Colonic mucosa (tissue), 4 donors: ENCODE measurements around the gene FAM234A. TPM values are rescaled to one million over a fixed set of nuclear protein-coding genes. Genes with fewer than 3 reads are reported as not detected.

ENCODE experiments used
- DNase-seq: peaks from one replicate; pipeline ENCODE4 v3.0.0-alpha.2; 2020
- H3K27ac ChIP-seq: fragments of 200-600 bp; one replicate; pipeline ENCODE4 v1.8.0; 2021
- H3K27me3 ChIP-seq: fragments of 200-600 bp; one replicate; pipeline ENCODE4 v1.8.0; 2021
- H3K36me3 ChIP-seq: fragments of 200-600 bp; one replicate; pipeline ENCODE4 v1.8.0; 2021
- H3K4me1 ChIP-seq: fragments of 200-600 bp; one replicate; pipeline ENCODE4 v1.8.0; 2021; ENCODE audit warnings: mild to moderate bottlenecking
- H3K4me3 ChIP-seq: fragments of 200-600 bp; one replicate; pipeline ENCODE4 v1.8.0; 2021
- H3K9ac ChIP-seq, 2 donors: one replicate each; pipeline ENCODE4 v1.7.0; 2013; ENCODE audit warnings: control low read depth in 2 of 2, low read depth in 2 of 2, low read length in 2 of 2
- H3K9me3 ChIP-seq: fragments of 200-600 bp; one replicate; pipeline ENCODE4 v1.8.0; 2021
- intact Hi-C: fragments of 100-400 bp; cut with DNase I; formaldehyde crosslinking; loops from one replicate; pipeline ENCODE4 v1.14.1; 2022
- total RNA-seq, 2 donors: library from RNA; stranded (reverse); fragmentation: NEBNext Ultra II Directional in 1 of 2; extraction: Animal tissue kit (Norgen Biotek cat#: 25700) in 1 of 2; gene quantifications; one replicate each; pipeline ENCODE4 v1.2.1, GENCODE V29; 2021
- TF ChIP-seq, protein P1 (sequence below): fragments of 200-600 bp; IDR thresholded peaks from one replicate; pipeline ENCODE4 v1.8.0; 2022; ENCODE audit warnings: antibody characterized with exemption, mild to moderate bottlenecking
- donor health status: healthy.
- donor health status: DM: no; HTN: no; CAD: no.
- donor health status: DM: no; HTN: no; CAD: no.

FAM234A gene
- total RNA-seq, 2 donors from 2014 or later, result 105 to 124 TPM

DNA sequence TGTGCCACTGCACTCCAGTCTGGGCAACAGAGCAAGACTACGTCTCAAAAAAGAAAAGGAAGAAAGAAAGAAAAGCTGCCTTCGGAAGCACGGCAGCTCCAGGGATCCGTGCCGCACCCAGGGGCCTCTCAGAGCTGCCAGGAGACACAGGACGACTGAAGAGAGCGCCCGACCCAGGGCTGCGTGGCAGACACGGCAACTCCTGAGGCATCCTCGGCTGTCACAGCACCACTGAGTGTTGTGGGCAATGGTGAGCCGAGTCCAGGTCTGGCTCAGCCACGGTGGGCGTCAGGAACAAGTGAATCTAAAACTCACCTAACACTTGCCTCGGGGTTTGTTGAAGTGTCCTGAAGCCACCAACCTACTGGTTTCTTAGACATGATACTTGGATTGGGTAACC, 77.1 kb downstream of the FAM234A start:
- intact Hi-C loops, result no loop called here

DNA sequence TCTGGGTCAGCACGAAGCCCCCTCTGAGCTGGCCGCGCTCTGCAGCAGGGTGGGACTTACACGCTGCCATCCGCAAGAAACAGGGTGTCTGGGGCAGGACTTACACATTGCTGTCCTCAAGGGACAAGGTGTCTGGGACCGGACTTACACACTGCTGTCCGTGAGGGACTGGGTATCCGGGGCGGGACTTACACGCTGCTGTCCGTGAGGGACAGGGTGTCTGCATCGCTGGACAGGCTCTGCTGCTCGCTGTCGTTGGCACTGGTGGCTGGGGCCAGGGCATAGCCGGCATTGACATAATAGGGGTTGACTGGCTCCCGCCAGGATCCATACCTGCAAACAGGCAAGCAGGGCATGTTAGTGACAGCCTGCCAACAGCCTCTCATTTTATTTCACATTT, 79.7 kb downstream of the FAM234A start:
- DNase-seq, result no peak
- H3K36me3 ChIP-seq, result peaks cover 8% of the 10 kb centered on the region
- H3K27me3 ChIP-seq, result no peaks in the 10 kb centered on the region
- intact Hi-C loops, result no loop called here
- no peaks in the 10 kb centered on the region for H3K9me3 ChIP-seq
- H3K4me3 ChIP-seq, result no peak overlapping the region
- TF ChIP-seq, protein P1, sequence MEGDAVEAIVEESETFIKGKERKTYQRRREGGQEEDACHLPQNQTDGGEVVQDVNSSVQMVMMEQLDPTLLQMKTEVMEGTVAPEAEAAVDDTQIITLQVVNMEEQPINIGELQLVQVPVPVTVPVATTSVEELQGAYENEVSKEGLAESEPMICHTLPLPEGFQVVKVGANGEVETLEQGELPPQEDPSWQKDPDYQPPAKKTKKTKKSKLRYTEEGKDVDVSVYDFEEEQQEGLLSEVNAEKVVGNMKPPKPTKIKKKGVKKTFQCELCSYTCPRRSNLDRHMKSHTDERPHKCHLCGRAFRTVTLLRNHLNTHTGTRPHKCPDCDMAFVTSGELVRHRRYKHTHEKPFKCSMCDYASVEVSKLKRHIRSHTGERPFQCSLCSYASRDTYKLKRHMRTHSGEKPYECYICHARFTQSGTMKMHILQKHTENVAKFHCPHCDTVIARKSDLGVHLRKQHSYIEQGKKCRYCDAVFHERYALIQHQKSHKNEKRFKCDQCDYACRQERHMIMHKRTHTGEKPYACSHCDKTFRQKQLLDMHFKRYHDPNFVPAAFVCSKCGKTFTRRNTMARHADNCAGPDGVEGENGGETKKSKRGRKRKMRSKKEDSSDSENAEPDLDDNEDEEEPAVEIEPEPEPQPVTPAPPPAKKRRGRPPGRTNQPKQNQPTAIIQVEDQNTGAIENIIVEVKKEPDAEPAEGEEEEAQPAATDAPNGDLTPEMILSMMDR, result no peak
- no peak overlapping the region for H3K9ac ChIP-seq
- H3K4me1 ChIP-seq, result no peaks in the 10 kb centered on the region
- H3K27ac ChIP-seq, result no peak overlapping the region

More for the DNA sequence above, 77.1 kb downstream of the FAM234A start:
- Histone ChIP-seq H3K36me3 (peaks cover 8% of the 10 kb centered on the region), H3K27me3 (no peaks in the 10 kb centered on the region), H3K4me1 (no peaks in the 10 kb centered on the region), H3K4me3 (no peak overlapping the region), H3K9me3 (no peaks in the 10 kb centered on the region), H3K9ac (no peak overlapping the region), H3K27ac (no peak overlapping the region)
- TF ChIP-seq, protein P1, result no peak
- no peak for DNase-seq

DNA sequence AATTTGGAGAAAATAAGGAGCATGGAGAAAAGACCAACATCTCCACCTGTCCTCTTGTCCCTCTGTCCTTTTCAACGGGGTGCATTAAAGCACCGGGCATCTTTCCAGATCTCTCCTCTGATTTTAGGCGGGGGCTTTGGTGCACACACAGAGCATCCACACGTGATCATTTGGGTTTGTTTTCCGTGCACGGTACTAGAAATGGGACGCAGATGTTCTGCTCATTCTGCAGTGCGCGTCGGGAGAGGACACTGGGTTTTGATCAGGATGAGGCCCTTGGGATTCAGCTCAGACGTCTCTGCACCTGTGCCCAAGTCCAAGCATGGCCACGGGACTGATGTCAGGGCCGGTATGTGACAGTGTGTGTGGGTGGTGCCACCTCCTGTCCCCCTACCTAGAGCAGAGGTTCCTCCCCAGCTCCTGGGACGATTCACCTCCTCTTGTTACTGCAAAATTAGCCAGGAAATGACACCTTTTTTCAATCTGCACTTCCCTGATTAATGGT, 80.2 kb downstream of the FAM234A start:
- peaks cover 8% of the 10 kb centered on the region for H3K36me3 ChIP-seq

More for the DNA sequence above, 80.2 kb downstream of the FAM234A start:
- no peak overlapping the region for H3K27ac ChIP-seq
- H3K9me3 ChIP-seq, result no peaks in the 10 kb centered on the region
- H3K27me3 ChIP-seq, result no peaks in the 10 kb centered on the region
- H3K9ac ChIP-seq, result no peak overlapping the region
- no peak for DNase-seq
- TF ChIP-seq, protein P1, result no peak
- no peaks in the 10 kb centered on the region for H3K4me1 ChIP-seq
- no peak overlapping the region for H3K4me3 ChIP-seq
- intact Hi-C loops, result no loop called here

Other genes with a start within 250 kb of the FAM234A start
- gene POLR3K, start 181.2 kb upstream of the FAM234A start, total RNA-seq, result 10 to 100 TPM in 1 of 2 donors, 1 to 10 TPM in 1; 8.5 to 23.6 TPM
- gene SNRNP25, start 181.0 kb upstream of the FAM234A start, total RNA-seq, result 10 to 100 TPM; 20.6 to 48.3 TPM
- gene RHBDF1, start 162.2 kb upstream of the FAM234A start, total RNA-seq, result 10 to 100 TPM; 28.6 to 35.3 TPM
- 10 to 100 TPM; 39.3 to 42.1 TPM for gene MPG, start 156.6 kb upstream of the FAM234A start, total RNA-seq
- gene NPRL3, start 96.1 kb upstream of the FAM234A start, total RNA-seq, result 10 to 100 TPM; 13.4 to 26.4 TPM
- 1 to 10 TPM in 1 of 2 donors, not detected in 1; 1.4 TPM for gene HBZ, start 82.2 kb upstream of the FAM234A start, total RNA-seq
- gene HBM, start 68.8 kb upstream of the FAM234A start, total RNA-seq, result not detected
- 10 to 100 TPM in 1 of 2 donors, 1 to 10 TPM in 1; 3.5 to 64.9 TPM for gene HBA2, start 61.9 kb upstream of the FAM234A start, total RNA-seq
- 10 to 100 TPM in 1 of 2 donors, 1 to 10 TPM in 1; 7.4 to 50.3 TPM for gene HBA1, start 58.1 kb upstream of the FAM234A start, total RNA-seq
- gene HBQ1, start 54.4 kb upstream of the FAM234A start, total RNA-seq, result not detected
- gene LUC7L, start 5.4 kb upstream of the FAM234A start, total RNA-seq, result 10 to 100 TPM; 37.1 to 55.4 TPM
- gene RGS11, start 41.1 kb downstream of the FAM234A start, total RNA-seq, result 1 to 10 TPM; 2.9 to 4.0 TPM
- 10 to 100 TPM in 1 of 2 donors, 1 to 10 TPM in 1; 1.8 to 20.0 TPM for gene ARHGDIG, start 45.8 kb downstream of the FAM234A start, total RNA-seq
- gene PDIA2, start 48.3 kb downstream of the FAM234A start, total RNA-seq, result 1 to 10 TPM; 1.4 to 2.6 TPM
- gene AXIN1, start 117.9 kb downstream of the FAM234A start, total RNA-seq, result 10 to 100 TPM; 33.4 to 34.3 TPM
- 10 to 100 TPM; 59.4 to 75.4 TPM for gene MRPL28, start 135.7 kb downstream of the FAM234A start, total RNA-seq
- 100 to 1,000 TPM in 1 of 2 donors, 10 to 100 TPM in 1; 99.6 to 102 TPM for gene PGAP6, start 147.2 kb downstream of the FAM234A start, total RNA-seq
- gene NME4, start 162.4 kb downstream of the FAM234A start, total RNA-seq, result 10 to 100 TPM; 38.3 to 63.6 TPM
- 10 to 100 TPM; 31.3 to 50.2 TPM for gene DECR2, start 167.1 kb downstream of the FAM234A start, total RNA-seq
- gene RAB11FIP3, start 190.8 kb downstream of the FAM234A start, total RNA-seq, result 10 to 100 TPM; 20.9 to 22.3 TPM